ENCODE results near the gene ITLN1.

Gene ITLN1

DNA sequence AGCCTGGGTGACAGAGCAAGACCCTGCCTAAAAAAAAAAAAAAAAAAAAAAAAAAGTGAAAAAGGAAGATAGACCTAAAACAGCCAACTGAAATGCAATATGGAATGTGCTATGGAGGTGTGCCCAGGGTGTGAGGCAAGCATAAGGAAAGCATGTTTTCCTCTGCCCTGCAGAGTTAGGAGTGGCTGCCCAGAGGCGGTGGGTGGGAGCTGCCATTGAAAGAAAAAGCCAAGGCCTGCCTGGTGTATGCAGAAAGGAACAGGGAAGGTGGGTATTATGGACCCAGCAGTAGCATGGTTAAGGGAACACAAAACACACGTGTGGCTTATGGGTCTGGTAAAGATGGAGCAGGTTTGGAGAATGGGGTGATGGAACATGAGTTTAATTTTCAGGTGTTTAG, 31.2 kb downstream of the ITLN1 start:
- no peak for DNase-seq

- DNase-seq = no peak
These were observed 32.0 kb downstream of the ITLN1 start for GRCh38 chr1:160853014-160853413.

- DNase-seq = no peak
These were observed 34.0 kb downstream of the ITLN1 start for GRCh38 chr1:160850993-160851392.

- no peak for DNase-seq
These were observed 34.4 kb downstream of the ITLN1 start for GRCh38 chr1:160850541-160850940.

GRCh38 chr1:160846281-160846680, 38.7 kb downstream of the ITLN1 start:
- DNase-seq = no peak

GRCh38 chr1:160844447-160845232, 40.3 kb downstream of the ITLN1 start:
- DNase-seq = no peak

- DNase-seq = no peak
These were observed 43.9 kb downstream of the ITLN1 start for GRCh38 chr1:160841079-160841478.

DNA sequence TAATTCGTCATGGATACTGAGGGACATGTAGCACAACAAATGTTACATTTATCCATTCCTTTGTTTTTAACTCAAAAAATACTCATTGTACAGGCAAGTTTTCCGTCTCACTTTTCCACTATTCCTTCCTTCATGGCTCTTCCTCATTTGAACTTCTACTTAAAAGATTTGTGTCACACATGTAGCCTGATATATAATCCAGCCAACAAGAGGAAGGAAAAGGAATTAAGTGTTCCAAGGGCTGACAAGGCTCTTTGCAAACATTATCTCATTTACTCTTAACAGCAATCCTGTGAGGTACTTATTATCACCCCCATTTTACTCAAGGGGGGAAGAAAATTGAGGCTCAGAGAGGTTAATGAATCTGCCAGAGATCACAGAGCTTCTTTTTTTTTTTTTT, 45.2 kb downstream of the ITLN1 start:
- DNase-seq = no peak

DNA sequence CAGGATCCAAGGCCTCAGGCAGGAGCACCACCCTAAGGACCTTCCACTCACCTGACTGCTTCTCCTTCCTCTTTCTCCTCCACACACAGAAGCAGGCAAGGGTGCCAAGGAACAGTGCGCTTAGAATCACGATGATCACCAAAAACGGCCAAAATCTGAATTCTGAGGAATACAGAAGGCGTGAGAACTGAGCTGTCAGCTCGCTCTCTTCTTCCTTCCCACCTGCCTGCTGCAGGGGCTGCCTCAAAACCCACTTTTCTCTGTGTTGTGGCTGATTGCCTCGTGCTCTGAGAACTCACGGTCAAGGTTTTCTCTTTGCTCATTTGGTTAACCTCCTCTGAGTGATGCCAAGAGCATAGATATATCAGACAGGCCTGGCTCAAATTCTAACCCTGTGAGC, 46.1 kb downstream of the ITLN1 start:
- no peak for DNase-seq

GRCh38 chr1:160837558-160838205, 47.3 kb downstream of the ITLN1 start:
- DNase-seq = peak; percentile 67

- DNase-seq = no peak
These were observed 47.9 kb downstream of the ITLN1 start for GRCh38 chr1:160836981-160837557.

DNA sequence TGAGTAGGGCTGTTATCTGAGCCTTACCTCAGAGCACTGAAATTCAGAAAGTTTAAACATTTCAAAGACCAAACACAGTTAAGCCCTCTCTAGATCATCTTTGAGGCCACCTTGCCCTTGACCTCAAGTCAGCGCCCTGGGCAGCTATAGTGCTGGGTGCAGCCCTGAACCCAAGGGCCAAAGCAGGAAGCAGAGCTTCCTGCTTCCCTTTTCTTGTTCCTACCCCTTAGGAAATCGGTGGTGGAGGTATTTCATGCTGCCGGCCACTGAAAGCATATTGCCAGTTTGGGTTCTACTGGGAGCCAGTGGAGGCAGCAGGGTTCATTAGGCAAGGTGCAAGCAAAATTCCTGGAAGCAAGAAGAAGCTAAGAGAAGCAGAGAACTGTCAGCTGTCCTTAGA, 48.4 kb downstream of the ITLN1 start:
- DNase-seq = no peak

GRCh38 chr1:160835751-160836150, 49.2 kb downstream of the ITLN1 start:
- DNase-seq = no peak

GRCh38 chr1:160834945-160835565, 49.9 kb downstream of the ITLN1 start:
- DNase-seq = no peak

DNA sequence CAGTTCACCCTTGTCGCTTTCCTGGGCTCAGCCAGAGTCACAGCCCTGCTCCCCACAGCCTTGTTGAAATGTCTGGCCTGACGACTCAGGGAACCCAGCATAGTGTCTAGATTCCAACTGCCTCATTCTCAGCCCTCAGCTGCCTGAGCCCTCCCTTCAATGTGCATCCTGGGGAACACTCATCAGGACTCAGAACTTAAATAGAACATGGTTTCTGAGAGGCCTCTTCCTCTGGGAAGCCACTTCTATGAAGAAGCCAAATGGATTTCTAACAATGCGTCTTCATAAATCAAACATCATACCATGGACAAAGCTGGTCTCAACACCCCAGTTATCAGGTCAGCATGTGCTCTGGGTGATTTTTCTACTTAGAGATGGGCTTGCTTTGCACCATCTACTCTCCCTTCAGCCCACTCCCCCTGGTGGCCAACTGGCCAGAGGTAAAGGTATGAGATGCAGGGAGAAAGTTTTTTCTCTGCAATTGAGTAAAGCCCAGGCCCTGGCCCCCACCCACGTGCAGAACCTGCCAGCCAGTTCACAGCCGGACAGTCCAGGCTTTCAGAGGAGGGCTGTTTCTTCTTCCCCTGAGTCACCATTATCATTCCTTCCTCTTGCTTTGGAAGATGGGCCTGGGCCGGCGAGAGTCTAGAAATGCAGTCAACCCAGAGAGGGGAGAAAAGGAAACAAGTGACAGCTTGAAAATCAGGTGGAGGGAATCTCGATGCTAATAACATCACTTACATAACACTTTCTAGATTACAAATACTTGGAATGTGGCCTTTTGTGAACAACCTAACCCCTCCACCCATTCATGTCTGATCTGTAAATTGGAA, 54.4 kb downstream of the ITLN1 start:
- peak; percentile 66 for DNase-seq

DNA sequence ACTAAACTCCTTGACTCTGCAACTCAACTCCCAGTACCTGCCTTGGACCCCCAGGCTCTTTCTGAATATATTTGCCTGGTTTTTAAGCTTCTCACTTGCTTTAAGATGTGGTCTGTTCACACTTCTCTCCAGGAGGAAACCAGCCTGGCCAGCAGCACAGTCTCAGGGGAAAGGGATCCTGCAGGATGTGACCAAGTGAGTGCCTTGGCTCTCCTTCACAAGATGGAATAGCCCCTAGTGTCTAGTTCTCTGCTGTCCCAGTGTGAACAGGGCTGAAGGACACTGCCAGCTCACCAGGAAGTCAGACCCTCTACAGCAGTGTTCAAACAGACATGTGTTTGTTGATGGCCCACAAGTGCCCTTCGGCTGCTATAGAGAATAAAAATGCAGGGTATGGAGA, 55.2 kb downstream of the ITLN1 start:
- DNase-seq = no peak

- DNase-seq = no peak
These were observed 57.6 kb downstream of the ITLN1 start for GRCh38 chr1:160827418-160827817.

- DNase-seq = no peak
These were observed 58.4 kb downstream of the ITLN1 start for GRCh38 chr1:160826546-160826945.

All from activated CD4-positive, CD25-positive, alpha-beta regulatory T cell treated with anti-CD3 and anti-CD28 coated beads, Interleukin-2, amount 50 U/mL, for 72 hours (primary cell).